Loucy (cell line): ENCODE results near the gene PDLIM3.

Experiments used
- H2AFZ ChIP-seq: fragments of 200-600 bp; sonication (generic); 2 replicates; pipeline ENCODE4 v1.6.0; 2016; ENCODE audit warnings: antibody characterized with exemption, mild to moderate bottlenecking, low read length, moderate library complexity
- H3F3A ChIP-seq: fragments of 200-600 bp; 2 replicates; pipeline ENCODE4 v1.6.0; 2016; ENCODE audit warnings: antibody characterized with exemption, low read depth, mild to moderate bottlenecking
- H3K27me3 ChIP-seq: fragments of 200-600 bp; sonication (generic); 2 replicates; pipeline ENCODE4 v1.6.1; 2014; ENCODE audit warnings: low read length, mild to moderate bottlenecking; ENCODE audit not compliant: insufficient read depth, poor library complexity, severe bottlenecking
- H3K36me3 ChIP-seq: fragments of 200-600 bp; sonication (generic); 2 replicates; pipeline ENCODE4 v1.6.1; 2016; ENCODE audit warnings: low read length; ENCODE audit not compliant: insufficient read depth
- H3K4me1 ChIP-seq: fragments of 200-600 bp; sonication (generic); 2 replicates; pipeline ENCODE4 v1.5.1; 2014; ENCODE audit warnings: low read length, mild to moderate bottlenecking; ENCODE audit not compliant: insufficient read depth, poor library complexity, severe bottlenecking
- H3K4me2 ChIP-seq: fragments of 200-600 bp; sonication (generic); 2 replicates; pipeline ENCODE4 v1.6.0; 2014; ENCODE audit warnings: antibody characterized with exemption, low read length, low read depth, mild to moderate bottlenecking; ENCODE audit not compliant: poor library complexity, severe bottlenecking
- H3K4me3 ChIP-seq: fragments of 200-600 bp; sonication (generic); 2 replicates; pipeline ENCODE4 v1.5.1; 2014; ENCODE audit warnings: low read length, mild to moderate bottlenecking, mixed read lengths; ENCODE audit not compliant: poor library complexity, severe bottlenecking
- H3K79me2 ChIP-seq: fragments of 200-600 bp; sonication (generic); 2 replicates; pipeline ENCODE4 v1.6.1; 2014; ENCODE audit warnings: low read length; ENCODE audit not compliant: insufficient read depth
- H3K9ac ChIP-seq: fragments of 200-600 bp; sonication (generic); 2 replicates; pipeline ENCODE4 v1.6.0; 2014; ENCODE audit warnings: mild to moderate bottlenecking, low read depth, low read length, moderate library complexity; ENCODE audit not compliant: poor library complexity, severe bottlenecking
- H3K9me2 ChIP-seq: fragments of 200-600 bp; sonication (generic); replicated peaks from 2 replicates; pipeline ENCODE4 v1.6.1; 2016; ENCODE audit warnings: low read depth, low read length, mixed read lengths
- H3K9me3 ChIP-seq: fragments of 200-600 bp; sonication (generic); 2 replicates; pipeline ENCODE4 v1.6.1; 2014; ENCODE audit warnings: mild to moderate bottlenecking, antibody characterized with exemption, low read length, low read depth; ENCODE audit not compliant: insufficient read depth
- H4K20me1 ChIP-seq: fragments of 200-600 bp; sonication (generic); 2 replicates; pipeline ENCODE4 v1.6.0; 2014; ENCODE audit warnings: antibody characterized with exemption, low read length, mild to moderate bottlenecking; ENCODE audit not compliant: insufficient read depth, poor library complexity, severe bottlenecking
- CTCF ChIP-seq: fragments of 200-600 bp; sonication (generic); conservative IDR thresholded peaks from 2 replicates; pipeline ENCODE4 v1.5.1; 2014; ENCODE audit warnings: mild to moderate bottlenecking, antibody characterized with exemption, low read length
- EZH2phosphoT487 ChIP-seq: fragments of 200-600 bp; IDR thresholded peaks from 2 replicates; pipeline ENCODE4 v1.6.1; 2018; ENCODE audit warnings: antibody characterized with exemption, mild to moderate bottlenecking, moderate library complexity, borderline replicate concordance

The PDLIM3 gene

GRCh38 chr4:185580699-185581098 lies 45.4 kb upstream of the PDLIM3 start:
- Histone ChIP-seq H3F3A (no peaks in the 10 kb centered on the region), H3K27me3 (no peaks in the 10 kb centered on the region), H3K9me2 (no peaks in the 10 kb centered on the region), H3K79me2 (no peaks in the 10 kb centered on the region), H3K4me1 (no peaks in the 10 kb centered on the region), H3K9ac (no peak overlapping the region), H3K36me3 (no peaks in the 10 kb centered on the region), H3K4me3 (no peak overlapping the region), H3K9me3 (no peaks in the 10 kb centered on the region), H4K20me1 (no peaks in the 10 kb centered on the region), H2AFZ (no peak overlapping the region), H3K4me2 (no peak overlapping the region)
- no peak for TF ChIP-seq EZH2phosphoT487
- no peak for TF ChIP-seq CTCF

DNA sequence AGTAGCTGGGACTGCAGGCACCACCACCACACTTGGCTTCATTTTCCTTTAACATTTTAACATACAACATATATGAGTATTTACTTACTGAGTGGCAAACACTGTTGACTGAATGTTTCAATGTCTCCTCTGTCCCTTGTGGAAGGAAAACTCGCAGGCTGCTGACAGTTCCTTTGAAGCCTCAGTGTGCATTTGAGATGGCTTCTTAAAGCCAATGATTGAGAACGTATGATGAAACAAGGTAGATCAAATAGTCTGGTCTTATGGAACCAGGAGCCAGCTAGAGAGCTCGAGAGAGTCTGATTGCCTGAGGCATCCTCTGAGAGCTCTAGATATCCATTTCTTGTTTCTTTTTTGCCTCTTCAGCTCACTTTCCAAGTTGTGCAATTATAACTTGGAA lies 43.0 kb upstream of the PDLIM3 start:
- no peaks in the 10 kb centered on the region for H3K79me2 ChIP-seq
- H4K20me1 ChIP-seq = no peaks in the 10 kb centered on the region
- no peak overlapping the region for H3K9ac ChIP-seq
- H3K4me1 ChIP-seq = no peaks in the 10 kb centered on the region
- no peaks in the 10 kb centered on the region for H3F3A ChIP-seq
- TF ChIP-seq CTCF (no peak), EZH2phosphoT487 (no peak)
- H3K9me3 ChIP-seq = no peaks in the 10 kb centered on the region
- no peaks in the 10 kb centered on the region for H3K36me3 ChIP-seq
- H3K4me3 ChIP-seq = no peak overlapping the region
- no peaks in the 10 kb centered on the region for H3K9me2 ChIP-seq
- no peaks in the 10 kb centered on the region for H3K27me3 ChIP-seq
- no peak overlapping the region for H2AFZ ChIP-seq
- no peak overlapping the region for H3K4me2 ChIP-seq

- TF ChIP-seq CTCF (no peak), EZH2phosphoT487 (no peak)
- H3K27me3 ChIP-seq = no peaks in the 10 kb centered on the region
- H3K4me2 ChIP-seq = no peak overlapping the region
- H3K9me3 ChIP-seq = no peaks in the 10 kb centered on the region
- no peak overlapping the region for H3K9ac ChIP-seq
- no peaks in the 10 kb centered on the region for H4K20me1 ChIP-seq
- no peaks in the 10 kb centered on the region for H3K79me2 ChIP-seq
- H3K9me2 ChIP-seq = no peaks in the 10 kb centered on the region
- H2AFZ ChIP-seq = no peak overlapping the region
- no peak overlapping the region for H3K4me3 ChIP-seq
- no peaks in the 10 kb centered on the region for H3K4me1 ChIP-seq
- H3F3A ChIP-seq = no peaks in the 10 kb centered on the region
- H3K36me3 ChIP-seq = no peaks in the 10 kb centered on the region
Measured at GRCh38 chr4:185576962-185577950, 41.9 kb upstream of the PDLIM3 start.
